Lower leg skin (tissue), 3 donors: ENCODE measurements around the gene MAPKAPK3.

Experiments used
- POLR2A ChIP-seq, 2 donors: fragments of 450-650 bp; IDR thresholded peaks; one replicate each; pipeline ENCODE4 v1.6.1; 2016 to 2017; ENCODE audit warnings: antibody characterized with exemption in 2 of 2, mild to moderate bottlenecking in 1 of 2, moderate library complexity in 1 of 2
- TF ChIP-seq, protein P1 (sequence below), 3 donors: fragments of 450-650 bp; IDR thresholded peaks; one replicate each; pipeline ENCODE4 v1.5.1; 2016; ENCODE audit warnings: antibody characterized with exemption in 3 of 3, mild to moderate bottlenecking in 3 of 3, moderate library complexity in 2 of 3

DNA sequence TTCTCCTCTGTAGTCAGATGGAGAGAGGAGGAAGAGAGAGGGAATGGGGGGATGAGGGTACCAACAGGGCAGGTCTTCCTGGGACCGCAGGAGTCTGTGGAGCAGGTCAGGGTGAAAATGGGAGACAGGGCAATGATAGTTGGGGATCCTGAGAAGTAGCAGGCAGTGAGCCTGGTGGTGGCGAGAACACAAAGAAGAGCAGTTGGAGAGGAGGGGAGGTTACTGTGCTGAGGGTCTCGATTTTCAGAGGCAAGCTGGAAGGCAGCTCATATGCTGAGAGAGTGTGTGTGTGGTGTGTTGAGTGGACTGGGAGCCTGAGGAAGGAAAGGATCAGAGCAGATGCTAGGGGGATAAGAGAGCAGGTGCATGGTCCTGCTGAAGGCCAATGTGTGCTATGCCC lies 55.7 kb downstream of the MAPKAPK3 start:
- TF ChIP-seq, protein P1, sequence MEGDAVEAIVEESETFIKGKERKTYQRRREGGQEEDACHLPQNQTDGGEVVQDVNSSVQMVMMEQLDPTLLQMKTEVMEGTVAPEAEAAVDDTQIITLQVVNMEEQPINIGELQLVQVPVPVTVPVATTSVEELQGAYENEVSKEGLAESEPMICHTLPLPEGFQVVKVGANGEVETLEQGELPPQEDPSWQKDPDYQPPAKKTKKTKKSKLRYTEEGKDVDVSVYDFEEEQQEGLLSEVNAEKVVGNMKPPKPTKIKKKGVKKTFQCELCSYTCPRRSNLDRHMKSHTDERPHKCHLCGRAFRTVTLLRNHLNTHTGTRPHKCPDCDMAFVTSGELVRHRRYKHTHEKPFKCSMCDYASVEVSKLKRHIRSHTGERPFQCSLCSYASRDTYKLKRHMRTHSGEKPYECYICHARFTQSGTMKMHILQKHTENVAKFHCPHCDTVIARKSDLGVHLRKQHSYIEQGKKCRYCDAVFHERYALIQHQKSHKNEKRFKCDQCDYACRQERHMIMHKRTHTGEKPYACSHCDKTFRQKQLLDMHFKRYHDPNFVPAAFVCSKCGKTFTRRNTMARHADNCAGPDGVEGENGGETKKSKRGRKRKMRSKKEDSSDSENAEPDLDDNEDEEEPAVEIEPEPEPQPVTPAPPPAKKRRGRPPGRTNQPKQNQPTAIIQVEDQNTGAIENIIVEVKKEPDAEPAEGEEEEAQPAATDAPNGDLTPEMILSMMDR (IDR thresholded peaks at IDR 0.05), result no peak
- no peak for TF ChIP-seq POLR2A (IDR thresholded peaks at IDR 0.05)
